CD4-positive, alpha-beta T cell (primary cell): ENCODE results near the gene DLEC1. TPM values are rescaled to one million over a fixed set of nuclear protein-coding genes. Genes with fewer than 3 reads are reported as not detected.

Source experiments
- ATAC-seq: fragments of 200-7000 bp; cut with Tn5 transposase; one replicate; pipeline ENCODE4 v1.10.0; 2022; ENCODE audit warnings: mild to moderate bottlenecking; ENCODE audit not compliant: poor library complexity
- CTCF ChIA-PET: fragments of 350-600 bp; sonication (Branson Sonifier 250); formaldehyde crosslinking; loops from one replicate; lab custom pipeline; 2021; ENCODE audit warnings: antibody characterized with exemption, inconsistent platforms; lab: Charles Lee
- POLR2A ChIA-PET: fragments of 350-600 bp; sonication (Branson Sonifier 250); formaldehyde crosslinking; loops from one replicate; lab custom pipeline; 2021; ENCODE audit warnings: antibody characterized with exemption, inconsistent platforms; lab: Charles Lee
- DNase-seq, 14 experiments: peaks; one replicate each; pipeline ENCODE4 v3.0.0-alpha.2; 2013 to 2020; ENCODE audit warnings: mixed read lengths in 2 of 14
- H3K27ac ChIP-seq, 2 donors: one replicate each; pipeline versions ENCODE4 v1.5.1 to v1.7.0; 2013; ENCODE audit warnings: low read length in 2 of 2, low read depth in 1 of 2, mild to moderate bottlenecking in 1 of 2
- H3K27me3 ChIP-seq, 2 experiments: 1 replicate in 1 of 2; 2 replicates in 1 of 2; pipeline versions ENCODE4 v1.6.1 to v1.7.0; 2013; ENCODE audit warnings: low read length in 2 of 2, control low read depth in 1 of 2, mild to moderate bottlenecking in 1 of 2, moderate library complexity in 1 of 2; ENCODE audit not compliant: insufficient read depth in 2 of 2, control insufficient read depth in 1 of 2
- H3K36me3 ChIP-seq: one replicate; pipeline ENCODE4 v1.6.1; 2013; ENCODE audit warnings: low read length, control low read depth; ENCODE audit not compliant: insufficient read depth
- H3K4me1 ChIP-seq: one replicate; pipeline ENCODE4 v1.6.1; 2013; ENCODE audit warnings: low read length, control low read depth; ENCODE audit not compliant: insufficient read depth
- H3K4me3 ChIP-seq: one replicate; pipeline ENCODE4 v1.5.1; 2013; ENCODE audit warnings: mild to moderate bottlenecking, low read length, moderate library complexity
- H3K9me3 ChIP-seq, 2 experiments: 1 replicate in 1 of 2; 2 replicates in 1 of 2; pipeline versions ENCODE4 v1.6.1 to v1.7.0; 2013; ENCODE audit warnings: low read length in 2 of 2, mild to moderate bottlenecking in 2 of 2, control low read depth in 1 of 2, moderate library complexity in 1 of 2; ENCODE audit not compliant: control insufficient read depth in 1 of 2, insufficient read depth in 1 of 2
- H3K27ac Mint-ChIP-seq: one replicate; pipeline ENCODE4 v1.8.0; 2020; ENCODE audit warnings: mixed read lengths
- H3K27me3 Mint-ChIP-seq: one replicate; pipeline ENCODE4 v1.8.0; 2021; ENCODE audit warnings: mixed read lengths
- H3K36me3 Mint-ChIP-seq: one replicate; pipeline ENCODE4 v1.8.0; 2021; ENCODE audit warnings: low read depth, mixed read lengths
- H3K4me1 Mint-ChIP-seq: one replicate; pipeline ENCODE4 v1.8.0; 2021; ENCODE audit warnings: low read depth, mixed read lengths
- H3K4me3 Mint-ChIP-seq: one replicate; pipeline ENCODE4 v1.8.0; 2020; ENCODE audit warnings: mild to moderate bottlenecking, mixed read lengths
- H3K9me3 Mint-ChIP-seq: one replicate; pipeline ENCODE4 v1.8.0; 2020; ENCODE audit warnings: mixed read lengths
- intact Hi-C, 2 experiments: fragments of 100-400 bp; cut with DNase I in 1 of 2; cut with micrococcal nuclease in 1 of 2; formaldehyde crosslinking; loops; one replicate each; pipeline versions ENCODE4 v1.15.1 to v1.9.0; 2023 to 2025; cut with DNase I, micrococcal nuclease
- total RNA-seq, 174 experiments: library from RNA in 2 of 174; stranded (reverse) in 2 of 174; gene quantifications; one replicate each; pipeline ENCODE4 v1.2.3 and lab custom pipeline; 2021 to 2026
- TF ChIP-seq, protein P1 (sequence below): fragments of 200-600 bp; IDR thresholded peaks from one replicate; pipeline ENCODE4 v1.8.0; 2022; ENCODE audit warnings: antibody characterized with exemption, mild to moderate bottlenecking

DLEC1 gene
- total RNA-seq, 2 experiments from 2014 or later, result 4.4 to 5.1 TPM

DNA sequence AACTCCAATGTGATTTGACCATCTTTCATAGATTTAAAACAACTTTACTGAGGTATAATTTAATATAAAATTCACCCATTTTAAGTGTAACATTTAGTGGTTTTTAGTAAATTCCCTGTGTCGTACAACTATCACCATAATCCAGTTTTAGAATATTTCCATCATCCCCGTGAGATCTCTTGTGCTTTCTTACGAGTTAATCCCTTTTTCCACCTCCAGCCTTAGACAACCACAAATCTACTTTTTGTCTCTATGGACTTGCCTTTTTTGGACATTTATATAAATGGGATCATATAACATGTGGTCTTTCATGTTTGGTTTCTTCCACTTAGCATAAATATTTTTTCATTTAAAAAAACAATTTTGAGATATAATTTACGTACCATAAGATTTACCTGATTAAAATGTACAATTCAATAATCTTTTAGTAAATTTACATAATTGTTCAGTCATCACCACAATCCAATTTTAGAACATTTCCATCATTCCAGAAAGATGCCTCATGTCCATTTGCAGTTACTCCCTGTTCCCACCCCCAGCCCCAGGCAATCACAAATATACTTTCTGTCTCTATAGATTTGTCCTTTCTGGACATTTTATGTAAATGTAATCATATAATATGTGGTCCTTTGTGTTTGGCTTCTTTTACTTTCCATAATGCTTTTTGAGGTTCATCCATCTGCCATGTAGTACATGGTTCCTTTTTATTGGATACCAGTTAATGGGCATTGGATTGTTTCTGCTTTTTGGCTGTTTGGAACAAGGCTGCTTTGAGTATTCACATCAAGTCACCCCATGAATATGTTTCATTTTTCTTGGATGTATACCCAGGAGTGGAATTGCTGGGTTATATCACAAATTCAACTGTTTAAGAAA is 129.4 kb downstream of the DLEC1 start:
- CTCF ChIA-PET, result no interaction called here

DNA sequence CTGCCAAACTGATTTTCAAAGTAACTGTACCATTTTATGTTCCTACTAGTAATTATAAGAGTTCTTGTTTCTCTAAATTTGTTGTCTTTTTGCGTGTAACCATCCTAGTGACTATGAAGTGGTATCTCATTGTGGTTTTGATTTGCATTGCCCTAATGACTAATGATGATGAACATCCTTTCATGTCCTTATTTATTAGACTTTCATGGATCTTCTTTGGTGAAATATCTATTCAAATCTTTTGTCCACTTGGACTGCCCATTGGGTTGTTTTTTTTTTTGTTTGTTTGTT is 130.0 kb downstream of the DLEC1 start:
- TF ChIP-seq, protein P1, sequence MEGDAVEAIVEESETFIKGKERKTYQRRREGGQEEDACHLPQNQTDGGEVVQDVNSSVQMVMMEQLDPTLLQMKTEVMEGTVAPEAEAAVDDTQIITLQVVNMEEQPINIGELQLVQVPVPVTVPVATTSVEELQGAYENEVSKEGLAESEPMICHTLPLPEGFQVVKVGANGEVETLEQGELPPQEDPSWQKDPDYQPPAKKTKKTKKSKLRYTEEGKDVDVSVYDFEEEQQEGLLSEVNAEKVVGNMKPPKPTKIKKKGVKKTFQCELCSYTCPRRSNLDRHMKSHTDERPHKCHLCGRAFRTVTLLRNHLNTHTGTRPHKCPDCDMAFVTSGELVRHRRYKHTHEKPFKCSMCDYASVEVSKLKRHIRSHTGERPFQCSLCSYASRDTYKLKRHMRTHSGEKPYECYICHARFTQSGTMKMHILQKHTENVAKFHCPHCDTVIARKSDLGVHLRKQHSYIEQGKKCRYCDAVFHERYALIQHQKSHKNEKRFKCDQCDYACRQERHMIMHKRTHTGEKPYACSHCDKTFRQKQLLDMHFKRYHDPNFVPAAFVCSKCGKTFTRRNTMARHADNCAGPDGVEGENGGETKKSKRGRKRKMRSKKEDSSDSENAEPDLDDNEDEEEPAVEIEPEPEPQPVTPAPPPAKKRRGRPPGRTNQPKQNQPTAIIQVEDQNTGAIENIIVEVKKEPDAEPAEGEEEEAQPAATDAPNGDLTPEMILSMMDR, result no peak
- DNase-seq (peak in 2 of 14 experiments; percentile 30 to 42), ATAC-seq (no peak)
- Histone ChIP-seq H3K27ac (no peak overlapping the region), H3K9me3 (no peaks in the 10 kb centered on the region), H3K36me3 (no peaks in the 10 kb centered on the region), H3K4me3 (no peak overlapping the region), H3K27me3 (no peaks in the 10 kb centered on the region), H3K4me1 (peaks cover 46% of the 10 kb centered on the region)
- H3K27ac Mint-ChIP-seq, result peak overlapping the region; percentile 99
- no peaks in the 10 kb centered on the region for H3K27me3 Mint-ChIP-seq
- ChIA-PET POLR2A (no interaction called here), CTCF (no interaction called here)
- peak overlapping the region; percentile 17 for H3K4me3 Mint-ChIP-seq
- H3K36me3 Mint-ChIP-seq, result peaks cover 18% of the 10 kb centered on the region
- peaks cover 89% of the 10 kb centered on the region for H3K4me1 Mint-ChIP-seq
- intact Hi-C loops, result loop anchor here in 1 of 2 experiments (5.0 kb wide), 1 partner anchor 167 kb away; no protein-coding TSS in a partner anchor
- no peaks in the 10 kb centered on the region for H3K9me3 Mint-ChIP-seq

More for the DNA sequence above, 129.4 kb downstream of the DLEC1 start:
- TF ChIP-seq, protein P1, result no peak
- ATAC-seq (no peak), DNase-seq (no peak)
- H3K36me3 ChIP-seq, result no peaks in the 10 kb centered on the region
- Mint-ChIP-seq H3K9me3 (no peaks in the 10 kb centered on the region), H3K4me3 (peak overlapping the region; percentile 91), H3K36me3 (peaks cover 18% of the 10 kb centered on the region), H3K4me1 (peaks cover 83% of the 10 kb centered on the region), H3K27me3 (no peaks in the 10 kb centered on the region), H3K27ac (peak overlapping the region; percentile 99)
- intact Hi-C loops, result loop anchor here in 1 of 2 experiments (1.0 to 5.0 kb wide), 2 partner anchors 32 to 166 kb away; no protein-coding TSS in a partner anchor
- H3K4me1 ChIP-seq, result peaks cover 43% of the 10 kb centered on the region
- H3K9me3 ChIP-seq, result no peaks in the 10 kb centered on the region
- POLR2A ChIA-PET, result no interaction called here
- no peaks in the 10 kb centered on the region for H3K27me3 ChIP-seq
- no peak overlapping the region for H3K27ac ChIP-seq
- H3K4me3 ChIP-seq, result no peak overlapping the region

DNA sequence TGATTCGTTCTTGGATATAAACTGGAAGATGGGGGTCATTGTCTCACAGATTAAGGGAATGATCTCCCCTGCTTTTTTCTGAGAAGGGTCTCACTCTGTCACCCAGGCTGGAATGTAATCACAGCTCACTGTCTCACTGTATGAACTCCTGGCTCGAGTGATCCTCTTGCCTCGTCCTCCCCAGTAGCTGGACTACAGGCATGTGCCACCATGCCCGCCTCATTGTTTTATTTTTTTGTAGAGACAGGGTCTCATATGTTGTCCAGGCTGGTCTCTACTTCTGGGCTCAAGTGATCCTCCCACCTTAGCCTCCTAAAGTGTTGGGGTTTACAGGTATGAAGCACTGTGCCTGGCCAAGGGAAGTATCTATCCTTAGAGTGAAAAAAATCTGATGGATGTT is 131.7 kb downstream of the DLEC1 start:
- Histone ChIP-seq H3K9me3 (no peaks in the 10 kb centered on the region), H3K36me3 (no peaks in the 10 kb centered on the region), H3K27ac (no peak overlapping the region), H3K4me1 (peaks cover 42% of the 10 kb centered on the region), H3K27me3 (no peaks in the 10 kb centered on the region), H3K4me3 (no peak overlapping the region)
- no peak for DNase-seq
- H3K9me3 Mint-ChIP-seq, result no peaks in the 10 kb centered on the region
- H3K27ac Mint-ChIP-seq, result no peak overlapping the region
- H3K36me3 Mint-ChIP-seq, result peaks cover 9% of the 10 kb centered on the region
- peaks cover 86% of the 10 kb centered on the region for H3K4me1 Mint-ChIP-seq
- no peak for ATAC-seq
- H3K27me3 Mint-ChIP-seq, result no peaks in the 10 kb centered on the region
- intact Hi-C loops, result no loop called here
- no peak overlapping the region for H3K4me3 Mint-ChIP-seq
- POLR2A ChIA-PET, result no interaction called here
- CTCF ChIA-PET, result no interaction called here
- TF ChIP-seq, protein P1, result no peak
